ENCODE results near the gene SLC25A30.
"Not testable (repeated sequence)": the region's sequence is repeated elsewhere in the genome, so short reads cannot be mapped to it uniquely, and the experiment has no call there.

The SLC25A30 gene

GRCh38 chr13:45426056-45426841, 8.1 kb upstream of the SLC25A30 start:
- not testable (repeated sequence) for DNase-seq

- no peak for DNase-seq
Observed at GRCh38 chr13:45422731-45423292, 4.6 kb upstream of the SLC25A30 start.

- no peak for DNase-seq
Observed at GRCh38 chr13:45419945-45420344, 1.8 kb upstream of the SLC25A30 start.

GRCh38 chr13:45419389-45419788, 1.2 kb upstream of the SLC25A30 start:
- not testable (repeated sequence) for DNase-seq

- no peak for DNase-seq
Observed at GRCh38 chr13:45416516-45417128, 1.6 kb downstream of the SLC25A30 start.

- no peak for DNase-seq
Observed at GRCh38 chr13:45415112-45415511, 3.1 kb downstream of the SLC25A30 start.

- DNase-seq = no peak
Observed at GRCh38 chr13:45413826-45414307, 4.3 kb downstream of the SLC25A30 start.

- DNase-seq = no peak
Observed at GRCh38 chr13:45412274-45413049, 5.7 kb downstream of the SLC25A30 start.

GRCh38 chr13:45411631-45412030, 6.5 kb downstream of the SLC25A30 start:
- DNase-seq = no peak

- DNase-seq = no peak
Observed at GRCh38 chr13:45411221-45411620, 7.0 kb downstream of the SLC25A30 start.

- no peak for DNase-seq
Observed at GRCh38 chr13:45410466-45410865, 7.7 kb downstream of the SLC25A30 start.

GRCh38 chr13:45410001-45410400, 8.2 kb downstream of the SLC25A30 start:
- no peak for DNase-seq

GRCh38 chr13:45406421-45406820, 11.8 kb downstream of the SLC25A30 start:
- DNase-seq = no peak

GRCh38 chr13:45403081-45403480, 15.1 kb downstream of the SLC25A30 start:
- no peak for DNase-seq

- DNase-seq = no peak
Observed at GRCh38 chr13:45402641-45403040, 15.5 kb downstream of the SLC25A30 start.

GRCh38 chr13:45401314-45401713, 16.9 kb downstream of the SLC25A30 start:
- DNase-seq = no peak

GRCh38 chr13:45398877-45399276, 19.3 kb downstream of the SLC25A30 start:
- peak; percentile 65 for DNase-seq

- peak; percentile 23 for DNase-seq
Observed at GRCh38 chr13:45396533-45397095, 21.6 kb downstream of the SLC25A30 start.

- DNase-seq = peak; percentile 50
Observed at GRCh38 chr13:45393941-45394570, 24.1 kb downstream of the SLC25A30 start.

GRCh38 chr13:45392811-45393210, 25.4 kb downstream of the SLC25A30 start:
- no peak for DNase-seq

- DNase-seq = no peak
Observed at GRCh38 chr13:45391926-45392325, 26.2 kb downstream of the SLC25A30 start.

- DNase-seq = not testable (repeated sequence)
Observed at GRCh38 chr13:45391128-45391527, 27.0 kb downstream of the SLC25A30 start.
